HG03575 (cell line): Measurements from ENCODE around the gene NFATC4.

Source experiments
- ATAC-seq: cut with Tn5 transposase; IDR thresholded peaks from one replicate; pipeline ENCODE4 v1.9.1; 2021; ENCODE audit not compliant: unreplicated experiment, insufficient number of reproducible peaks, low FRiP score; ENCODE audit errors: extremely low read depth

NFATC4 gene

GRCh38 chr14:24399447-24399822, 31.5 kb downstream of the NFATC4 start:
- ATAC-seq, result no peak

GRCh38 chr14:24399999-24400718, 32.2 kb downstream of the NFATC4 start:
- ATAC-seq, result no peak

GRCh38 chr14:24401810-24402702, 34.1 kb downstream of the NFATC4 start:
- ATAC-seq, result no peak

- no peak for ATAC-seq
Measured at GRCh38 chr14:24403294-24403998, 35.5 kb downstream of the NFATC4 start.

- no peak for ATAC-seq
Measured at GRCh38 chr14:24404814-24405213, 36.8 kb downstream of the NFATC4 start.

- ATAC-seq, result no peak
Measured at GRCh38 chr14:24406416-24406815, 38.4 kb downstream of the NFATC4 start.

GRCh38 chr14:24407608-24408325, 39.8 kb downstream of the NFATC4 start:
- no peak for ATAC-seq

GRCh38 chr14:24408764-24409163, 40.8 kb downstream of the NFATC4 start:
- no peak for ATAC-seq

- no peak for ATAC-seq
Measured at GRCh38 chr14:24409192-24409591, 41.2 kb downstream of the NFATC4 start.

- ATAC-seq, result no peak
Measured at GRCh38 chr14:24409956-24410355, 42.0 kb downstream of the NFATC4 start.

GRCh38 chr14:24411443-24412389, 43.7 kb downstream of the NFATC4 start:
- ATAC-seq, result no peak

- no peak for ATAC-seq
Measured at GRCh38 chr14:24414077-24414476, 46.1 kb downstream of the NFATC4 start.

- no peak for ATAC-seq
Measured at GRCh38 chr14:24414732-24415420, 46.9 kb downstream of the NFATC4 start.

- ATAC-seq, result no peak
Measured at GRCh38 chr14:24415421-24416253, 47.7 kb downstream of the NFATC4 start.

GRCh38 chr14:24416254-24416931, 48.4 kb downstream of the NFATC4 start:
- no peak for ATAC-seq

GRCh38 chr14:24416932-24417619, 49.1 kb downstream of the NFATC4 start:
- ATAC-seq, result no peak
